K562 (cell line): Measurements from ENCODE around the gene TMEM143. TPM values are rescaled to one million over a fixed set of nuclear protein-coding genes. Genes with fewer than 3 reads are reported as not detected.

ENCODE experiments used
- ATAC-seq: fragments of 200-7000 bp; cut with Tn5 transposase; 3 replicates; pipeline ENCODE4 v1.9.1; 2020; ENCODE audit warnings: moderate library complexity
- BruUV-seq: library from RNA; stranded (reverse); fragments of 400-500 nt; replicated peaks from 2 replicates; lab custom pipeline; 2021; lab: Mats Ljungman, UMichigan
- CTCF ChIA-PET: fragments of 300-600 bp; formaldehyde crosslinking; extraction: SDS; loops from one replicate; lab custom pipeline; 2021; ENCODE audit warnings: low intra/inter-chr PET ratio; lab: Yijun Ruan, JAX
- POLR2A ChIA-PET: fragments of 300-600, 350-650 bp; sonication (Branson Sonifier 250); formaldehyde crosslinking; extraction: SDS; loops from one replicate; lab custom pipeline; 2021; ENCODE audit warnings: antibody characterized with exemption, inconsistent platforms; lab: Yijun Ruan, JAX
- DNase-seq, 4 experiments: peaks; one replicate each; pipeline versions ENCODE4 v3.0.0 to v3.0.0-alpha.2; 2011 to 2018; ENCODE audit warnings: low spot score in 3 of 4, mixed read lengths in 3 of 4; ENCODE audit errors: extremely low read depth in 1 of 4
- FAIRE-seq: peaks from 2 replicates; lab custom pipeline; 2011; peaks lifted over from hg19 to GRCh38; lab: Jason Lieb, UNC
- H2AFZ ChIP-seq: 2 replicates; pipeline ENCODE4 v1.6.0; 2011; ENCODE audit warnings: low read depth, low read length, control low read depth, inconsistent platforms
- H3K27ac ChIP-seq: fragments of 200-600 bp; 3 replicates; pipeline ENCODE4 v1.8.0; 2011; ENCODE audit warnings: low read depth, mild to moderate bottlenecking, control low read depth, inconsistent platforms, low read length, moderate library complexity, mixed read lengths; ENCODE audit errors: extremely low read depth
- H3K27me3 ChIP-seq, 2 experiments: fragments of 300-600 bp in 1 of 2; 2 replicates in 1 of 2; 3 replicates in 1 of 2; pipeline versions ENCODE4 v1.6.0 to v1.8.0; 2011; ENCODE audit warnings: inconsistent platforms in 2 of 2, low read length in 2 of 2, mild to moderate bottlenecking in 1 of 2, mixed read lengths in 1 of 2, moderate library complexity in 1 of 2; ENCODE audit not compliant: control insufficient read depth in 2 of 2, insufficient read depth in 2 of 2
- H3K36me3 ChIP-seq: fragments of 300-600 bp; 3 replicates; pipeline ENCODE4 v1.8.0; 2011; ENCODE audit warnings: mild to moderate bottlenecking, low read length, inconsistent platforms; ENCODE audit not compliant: control insufficient read depth, insufficient read depth
- H3K4me1 ChIP-seq, 2 experiments: fragments of 200-600 bp in 1 of 2; replicated peaks in 1 of 2; 2 replicates in 1 of 2; 3 replicates in 1 of 2; pipeline versions ENCODE4 v1.5.1 to v1.8.0; 2011; ENCODE audit warnings: inconsistent platforms in 2 of 2, low read length in 2 of 2, mild to moderate bottlenecking in 1 of 2, mixed read lengths in 1 of 2, moderate library complexity in 1 of 2; ENCODE audit not compliant: control insufficient read depth in 2 of 2, insufficient read depth in 2 of 2
- H3K4me2 ChIP-seq: 2 replicates; pipeline ENCODE4 v1.6.1; 2011; ENCODE audit warnings: low read length, control low read depth, inconsistent platforms, mixed read lengths; ENCODE audit not compliant: insufficient read depth
- H3K4me3 ChIP-seq: fragments of 200-600 bp; sonication (generic), shearing (Covaris generic); 2 replicates; pipeline ENCODE4 v1.5.1; 2016; ENCODE audit warnings: control low read depth, inconsistent platforms
- H3K79me2 ChIP-seq: fragments of 200-600 bp; 3 replicates; pipeline ENCODE4 v1.8.0; 2011; ENCODE audit warnings: low read length, inconsistent platforms; ENCODE audit not compliant: control insufficient read depth, insufficient read depth
- H3K9ac ChIP-seq, 2 experiments: 2 replicates each; pipeline versions ENCODE4 v1.6.0 to v1.6.1; 2011; ENCODE audit warnings: low read depth in 2 of 2, low read length in 2 of 2, control low read depth in 1 of 2, inconsistent platforms in 1 of 2, mild to moderate bottlenecking in 1 of 2, mixed read lengths in 1 of 2; ENCODE audit not compliant: insufficient read depth in 1 of 2
- H3K9me1 ChIP-seq: one replicate; pipeline ENCODE4 v1.6.0; 2011; ENCODE audit warnings: inconsistent platforms, mild to moderate bottlenecking, low read length, moderate library complexity; ENCODE audit not compliant: control insufficient read depth, insufficient read depth
- H3K9me3 ChIP-seq: replicated peaks from 2 replicates; pipeline ENCODE4 v1.5.1; 2011; ENCODE audit warnings: low read depth, low read length, inconsistent platforms; ENCODE audit not compliant: control insufficient read depth, insufficient read depth
- H4K20me1 ChIP-seq: replicated peaks from 2 replicates; pipeline ENCODE4 v1.6.1; 2011; ENCODE audit warnings: low read length, inconsistent platforms, mixed read lengths; ENCODE audit not compliant: control insufficient read depth, insufficient read depth
- CBFB ChIP-seq: sonication (generic); formaldehyde crosslinking; IDR thresholded peaks from 2 replicates; pipeline ENCODE4 v1.4.0; 2020; ENCODE audit warnings: mild to moderate bottlenecking, missing genetic modification reagents
- CHD7 ChIP-seq: fragments of 200-600 bp; sonication (generic); IDR thresholded peaks from one replicate; pipeline ENCODE4 v1.6.1; 2012; ENCODE audit warnings: mild to moderate bottlenecking, low read depth, low read length, inconsistent platforms
- E2F5 ChIP-seq: sonication (generic); formaldehyde crosslinking; IDR thresholded peaks from 2 replicates; pipeline ENCODE4 v1.8.0; 2022; ENCODE audit warnings: mild to moderate bottlenecking, missing genetic modification reagents
- NR3C1 ChIP-seq: sonication (generic); formaldehyde crosslinking; IDR thresholded peaks from 2 replicates; pipeline ENCODE4 v1.8.1; 2022; ENCODE audit warnings: missing genetic modification reagents
- NRF1 ChIP-seq, 2 experiments: fragments of 450-650 bp; IDR thresholded peaks in 1 of 2; conservative IDR thresholded peaks in 1 of 2; 2 replicates each; pipeline ENCODE4 v1.6.1; 2014; ENCODE audit warnings: mild to moderate bottlenecking in 2 of 2
- POLR2G ChIP-seq: fragments of 200-400 bp; formaldehyde crosslinking; IDR thresholded peaks from 2 replicates; pipeline ENCODE4 v1.6.1; 2017; ENCODE audit warnings: low read depth, mild to moderate bottlenecking, antibody characterized with exemption, low read length, moderate library complexity
- TBL1XR1 ChIP-seq, 2 experiments: IDR thresholded peaks; 2 replicates each; pipeline ENCODE4 v1.6.1; 2012; ENCODE audit warnings: improper control_type of control experiment in 2 of 2, low read length in 2 of 2, mild to moderate bottlenecking in 1 of 2
- ZSCAN32 ChIP-seq: fragments of 450-650 bp; formaldehyde crosslinking; IDR thresholded peaks from 2 replicates; pipeline ENCODE4 v1.4.0; 2020; ENCODE audit warnings: mild to moderate bottlenecking, moderate library complexity
- WGBS: fragments of 100-300 bp; shearing (Covaris generic); methylation state at CpG from one replicate; pipeline ENCODE4 v1.1.6; 2016; ENCODE audit warnings: low coverage, mixed read lengths; ENCODE audit not compliant: insufficient coverage; ENCODE audit errors: missing lambda C conversion rate; 5-methylcytosine and 5-hydroxymethylcytosine counted together
- in situ Hi-C: fragments of 300-500 bp; cut with MboI; formaldehyde crosslinking; loops from 4 replicates; pipeline ENCODE4 v1.15.0; 2018; ENCODE audit warnings: inconsistent platforms, mixed read lengths
- intact Hi-C: fragments of 100-400 bp; cut with micrococcal nuclease; formaldehyde crosslinking; loops from 2 replicates; pipeline ENCODE4 v1.14.2; 2022
- polyA plus RNA-seq, 8 experiments: library from polyadenylated mRNA; depleted of rRNA in 4 of 8; stranded (reverse) in 5 of 8; unstranded in 3 of 8; fragments of >200 nt; fragmentation: Nextera tagmentation in 2 of 8; fragmentation: Illumina TruSeq in 1 of 8; extraction: Ambion mirVana in 2 of 8; extraction: Trizol in 1 of 8; gene quantifications; 2 replicates each; pipeline versions ENCODE4 v1.2.1 to v1.2.3, GENCODE V29; 2011 to 2014; ENCODE audit warnings: inconsistent platforms in 1 of 8, missing spikeins in 1 of 8
- total RNA-seq, 7 experiments: library from RNA; depleted of rRNA in 6 of 7; stranded (reverse); fragments of >200 nt in 6 of 7; fragmentation: Illumina TruSeq in 2 of 7; extraction: Trizol in 2 of 7; gene quantifications; 2 replicates each; pipeline versions ENCODE4 v1.2.1 to v1.2.3, GENCODE V29; 2011 to 2021; ENCODE audit warnings: low replicate concordance in 1 of 7

TMEM143 gene
- total and polyA plus RNA-seq, 9 of the 15 experiments (the other 6 are each of a cell fraction or from before 2014, with no cell fraction given), result 0.66 to 8.8 (median 4.3) TPM

GRCh38 chr19:48400018-48400742 is 36.4 kb upstream of the TMEM143 start:
- H3K9ac ChIP-seq, result peak overlapping the region; percentile 63 to 85
- in situ Hi-C loops (no loop called here), intact Hi-C loops (no loop called here)
- H3K9me1 ChIP-seq, result no peaks in the 10 kb centered on the region
- H3K4me3 ChIP-seq, result peak overlapping the region; percentile 54
- peak overlapping the region; percentile 84 for H2AFZ ChIP-seq
- FAIRE-seq, result peak; percentile 88
- H3K9me3 ChIP-seq, result no peaks in the 10 kb centered on the region
- H3K79me2 ChIP-seq, result peaks cover 54% of the 10 kb centered on the region
- 9% methylated on average over 12 of the region's 14 CpGs for WGBS
- ChIA-PET POLR2A (interaction anchor here (0.5 to 1.7 kb wide), 18 partner anchors 9 to 567 kb away, joined by 3 to 9 read pairs (median 3); partner anchors contain the start of genes GRWD1 and KDELR1), CTCF (no interaction called here)
- H3K27me3 ChIP-seq, result no peaks in the 10 kb centered on the region
- H3K4me2 ChIP-seq, result peak overlapping the region; percentile 100
- peak; percentile 87 for ATAC-seq
- H3K27ac ChIP-seq, result peak overlapping the region; percentile 85
- H3K4me1 ChIP-seq, result peaks cover 34 to 60% of the 10 kb centered on the region in 2 experiments
- peak; percentile 73 to 85 (median 80) for DNase-seq
- H4K20me1 ChIP-seq, result peaks cover 12% of the 10 kb centered on the region
- peaks cover 15% of the 10 kb centered on the region; the same call in 2 of the 3 replicates for H3K36me3 ChIP-seq
- BruUV-seq, result no TSS peak
- TF ChIP-seq TBL1XR1 (IDR thresholded peaks at IDR 0.05; ENCODE audit: low read length in 2 of 2), result no peak
- no peak for TF ChIP-seq NR3C1 (CRISPR knock-in tag)
- TF ChIP-seq NRF1 (conservative IDR thresholded peaks at IDR 0.05 in 1 of 2, IDR thresholded peaks at IDR 0.05 in 1 of 2), result peak; percentile 81 to 83
- 0 out of 2 replicates have a peak, but pooled peaks have one; percentile 20 for TF ChIP-seq CBFB (CRISPR knock-in tag)
- no peak for TF ChIP-seq CHD7
- TF ChIP-seq E2F5 (CRISPR knock-in tag), result 0 out of 2 replicates have a peak, but pooled peaks have one; percentile 32
- TF ChIP-seq POLR2G, result peak; percentile 47; the same call in 1 of the 2 replicates
- no peak for TF ChIP-seq ZSCAN32
